K562 (cell line): ENCODE results near the gene TTC21A. TPM values are rescaled to one million over a fixed set of nuclear protein-coding genes. Genes with fewer than 3 reads are reported as not detected.
A peak's percentile ranks its signal among the peaks of the same experiment; 100 is the strongest.

Experiments used
- ARHGAP35 ChIP-seq: fragments of 450-650 bp; IDR thresholded peaks from 2 replicates; pipeline ENCODE4 v1.6.1; 2018; ENCODE audit not compliant: partially characterized antibody
- CBX3 ChIP-seq, 2 experiments: IDR thresholded peaks; 1 replicate in 1 of 2; 2 replicates in 1 of 2; pipeline ENCODE4 v1.6.1; 2012; ENCODE audit warnings: inconsistent platforms in 2 of 2, low read length in 2 of 2, borderline replicate concordance in 1 of 2, control low read depth in 1 of 2
- CREM ChIP-seq: IDR thresholded peaks from 2 replicates; pipeline ENCODE4 v1.6.1; 2014; ENCODE audit warnings: antibody characterized with exemption, low read depth
- CXXC5 ChIP-seq: fragments of 250-450 bp; sonication (Bioruptor Pico); IDR thresholded peaks from 2 replicates; pipeline ENCODE4 v1.8.0; 2022; ENCODE audit warnings: inconsistent platforms, mild to moderate bottlenecking, moderate library complexity
- ETV1 ChIP-seq: fragments of 450-650 bp; conservative IDR thresholded peaks from 2 replicates; pipeline ENCODE4 v1.6.1; 2016; ENCODE audit warnings: missing genetic modification characterization, control low read depth, low read depth, missing compliant biosample characterization
- HDAC1 ChIP-seq, 2 experiments: fragments of 450-650 bp; IDR thresholded peaks; 2 replicates each; pipeline ENCODE4 v1.6.1; 2016 to 2017; ENCODE audit warnings: inconsistent platforms in 1 of 2, mild to moderate bottlenecking in 1 of 2, moderate library complexity in 1 of 2
- KDM1A ChIP-seq, 2 experiments: fragments of 450-650 bp; IDR thresholded peaks; 2 replicates each; pipeline ENCODE4 v1.6.1; 2016; ENCODE audit warnings: mild to moderate bottlenecking in 2 of 2
- MLX ChIP-seq, 2 experiments: fragments of 450-650 bp in 1 of 2; sonication (generic) in 1 of 2; formaldehyde crosslinking; conservative IDR thresholded peaks; 2 replicates each; pipeline versions ENCODE4 v1.4.0 to v1.8.1; 2020 to 2022; ENCODE audit warnings: mild to moderate bottlenecking in 1 of 2, missing genetic modification reagents in 1 of 2
- PYGO2 ChIP-seq: fragments of 450-650 bp; IDR thresholded peaks from 2 replicates; pipeline ENCODE4 v1.6.1; 2016; ENCODE audit warnings: mild to moderate bottlenecking, missing genetic modification characterization, moderate library complexity, missing compliant biosample characterization
- SP1 ChIP-seq: sonication (generic); formaldehyde crosslinking; IDR thresholded peaks from 2 replicates; pipeline ENCODE4 v1.8.1; 2022; ENCODE audit warnings: mild to moderate bottlenecking, missing genetic modification reagents
- TFAP4 ChIP-seq: sonication (generic); formaldehyde crosslinking; IDR thresholded peaks from 2 replicates; pipeline ENCODE4 v1.8.0; 2022; ENCODE audit warnings: missing genetic modification reagents, mild to moderate bottlenecking, moderate library complexity, borderline replicate concordance
- TRIM24 ChIP-seq, 2 experiments: fragments of 450-650 bp; IDR thresholded peaks; 2 replicates each; pipeline ENCODE4 v1.6.1; 2016
- YY1 ChIP-seq, 3 experiments: IDR thresholded peaks; 2 replicates each; pipeline ENCODE4 v1.6.1; 2011; ENCODE audit warnings: low read length in 2 of 3, mild to moderate bottlenecking in 2 of 3, moderate library complexity in 2 of 3, borderline replicate concordance in 1 of 3, control low read depth in 1 of 3, low read depth in 1 of 3; ENCODE audit not compliant: insufficient read depth in 3 of 3, insufficient replicate concordance in 2 of 3, control insufficient read depth in 1 of 3, insufficient read length in 1 of 3; ENCODE audit errors: extremely low read depth in 1 of 3
- ZNF407 ChIP-seq: fragments of 450-650 bp; IDR thresholded peaks from 2 replicates; pipeline ENCODE4 v1.6.1; 2016; ENCODE audit warnings: low read depth
- ZNF586 ChIP-seq: fragments of 450-650 bp; formaldehyde crosslinking; conservative IDR thresholded peaks from 2 replicates; pipeline ENCODE4 v1.4.0; 2020; ENCODE audit warnings: mild to moderate bottlenecking, moderate library complexity
- ZNF695 ChIP-seq: fragments of 450-650 bp; formaldehyde crosslinking; IDR thresholded peaks from 2 replicates; pipeline ENCODE4 v1.4.0; 2020; ENCODE audit warnings: mild to moderate bottlenecking, moderate library complexity
- polyA plus RNA-seq, 8 experiments: library from polyadenylated mRNA; depleted of rRNA in 4 of 8; stranded (reverse) in 5 of 8; unstranded in 3 of 8; fragments of >200 nt; fragmentation: Nextera tagmentation in 2 of 8; fragmentation: Illumina TruSeq in 1 of 8; extraction: Ambion mirVana in 2 of 8; extraction: Trizol in 1 of 8; gene quantifications; 2 replicates each; pipeline versions ENCODE4 v1.2.1 to v1.2.3, GENCODE V29; 2011 to 2014; ENCODE audit warnings: inconsistent platforms in 1 of 8, missing spikeins in 1 of 8
- total RNA-seq, 7 experiments: library from RNA; depleted of rRNA in 6 of 7; stranded (reverse); fragments of >200 nt in 6 of 7; fragmentation: Illumina TruSeq in 2 of 7; extraction: Trizol in 2 of 7; gene quantifications; 2 replicates each; pipeline versions ENCODE4 v1.2.1 to v1.2.3, GENCODE V29; 2011 to 2021; ENCODE audit warnings: low replicate concordance in 1 of 7

TTC21A gene
- total and polyA plus RNA-seq, 9 of the 15 experiments (the other 6 are each of a cell fraction or from before 2014, with no cell fraction given) = 0.22 to 1.4 (median 0.70) TPM

GRCh38 chr3:39154280-39155021 lies 47.0 kb downstream of the TTC21A start (continued):
- TF ChIP-seq ZNF586 (CRISPR knock-in tag) (no peak), CBX3 (IDR thresholded peaks at IDR 0.05; ENCODE audit: borderline replicate concordance in 1 of 2, low read length in 2 of 2) (peak in 1 of 2 experiments; percentile 88; a peak in 1 of 3 replicates), TRIM24 (IDR thresholded peaks at IDR 0.05) (peak; percentile 29 to 76; a peak in 2 of 4 replicates), ARHGAP35 (peak; percentile 31), CXXC5 (CRISPR knock-in tag) (peak; percentile 27), CREM (0 out of 2 replicates have a peak, but pooled peaks have one; percentile 35), ETV1 (tag) (no peak), HDAC1 (IDR thresholded peaks at IDR 0.05) (peak in 1 of 2 experiments; percentile 71; a peak in 2 of 4 replicates), TFAP4 (CRISPR knock-in tag) (peak; percentile 62; the same call in 1 of the 2 replicates), MLX (CRISPR knock-in tag; conservative IDR thresholded peaks at IDR 0.05) (0 out of 4 replicates have a peak, but pooled peaks of 1 of the 2 experiments have one; percentile 70), PYGO2 (no peak), ZNF695 (CRISPR knock-in tag) (no peak), SP1 (CRISPR knock-in tag) (peak; percentile 64; the same call in 1 of the 2 replicates), KDM1A (IDR thresholded peaks at IDR 0.05) (peak; percentile 9 to 77; a peak in 2 of 4 replicates), ZNF407 (0 out of 2 replicates have a peak, but pooled peaks have one; percentile 30), YY1 (IDR thresholded peaks at IDR 0.05; ENCODE audit: borderline replicate concordance in 1 of 3, control insufficient read depth in 1 of 3, extremely low read depth in 1 of 3, insufficient read depth in 3 of 3, insufficient read length in 1 of 3, insufficient replicate concordance in 2 of 3, low read depth in 1 of 3, low read length in 2 of 3) (peak in 1 of 3 experiments; percentile 37)
